ENCODE results near the gene MKI67. TPM values are rescaled to one million over a fixed set of nuclear protein-coding genes. Genes with fewer than 3 reads are reported as not detected.

Gene MKI67
- total RNA-seq, 2 donors from 2014 or later = 74.8 to 90.5 TPM

- WGBS, 2 experiments (ENCODE audit: insufficient coverage in 1 of 2, insufficient read length in 1 of 2) = 84 to 94% methylated on average over 9 to 17 of the region's 17 CpGs
- no peak for DNase-seq
- Histone ChIP-seq H3K9ac (ENCODE audit: extremely low read depth, low read length, poor library complexity, severe bottlenecking) (no peak overlapping the region), H3K36me3 (ENCODE audit: control insufficient read depth, insufficient read depth, low read length) (no peaks in the 10 kb centered on the region), H3K4me3 (ENCODE audit: low read length) (no peak overlapping the region), H3K27me3 (ENCODE audit: control insufficient read depth, insufficient read depth, low read length, poor library complexity, severe bottlenecking) (peaks cover 6% of the 10 kb centered on the region), H3K4me1 (ENCODE audit: control insufficient read depth, insufficient read depth, low read length) (no peaks in the 10 kb centered on the region), H3K27ac (ENCODE audit: low read depth, low read length) (no peak overlapping the region), H3K9me3 (ENCODE audit: control insufficient read depth, low read length) (no peaks in the 10 kb centered on the region)
- H3K9me3 Mint-ChIP-seq = no peaks in the 10 kb centered on the region
- no peaks in the 10 kb centered on the region for H3K4me1 Mint-ChIP-seq
- H3K27me3 Mint-ChIP-seq (ENCODE audit: insufficient read depth) = peaks cover 2% of the 10 kb centered on the region
- H3K27ac Mint-ChIP-seq = no peak overlapping the region
- TF ChIP-seq CTCF (conservative IDR thresholded peaks at IDR 0.05) = no peak
- no peak overlapping the region for H3K4me3 Mint-ChIP-seq
- H3K36me3 Mint-ChIP-seq (ENCODE audit: low read depth) = no peaks in the 10 kb centered on the region
These were observed 55.4 kb downstream of the MKI67 start for GRCh38 chr10:128070721-128071416.

GRCh38 chr10:128070161-128070560 is 56.1 kb downstream of the MKI67 start:
- no peak for TF ChIP-seq CTCF (conservative IDR thresholded peaks at IDR 0.05)
- Histone ChIP-seq H3K27me3 (ENCODE audit: control insufficient read depth, insufficient read depth, low read length, poor library complexity, severe bottlenecking) (peaks cover 11% of the 10 kb centered on the region), H3K4me1 (ENCODE audit: control insufficient read depth, insufficient read depth, low read length) (no peaks in the 10 kb centered on the region), H3K36me3 (ENCODE audit: control insufficient read depth, insufficient read depth, low read length) (no peaks in the 10 kb centered on the region), H3K27ac (ENCODE audit: low read depth, low read length) (no peak overlapping the region), H3K9ac (ENCODE audit: extremely low read depth, low read length, poor library complexity, severe bottlenecking) (no peak overlapping the region), H3K4me3 (ENCODE audit: low read length) (no peak overlapping the region), H3K9me3 (ENCODE audit: control insufficient read depth, low read length) (no peaks in the 10 kb centered on the region)
- H3K36me3 Mint-ChIP-seq (ENCODE audit: low read depth) = no peaks in the 10 kb centered on the region
- no peaks in the 10 kb centered on the region for H3K4me1 Mint-ChIP-seq
- no peak overlapping the region for H3K4me3 Mint-ChIP-seq
- peaks cover 3% of the 10 kb centered on the region for H3K27me3 Mint-ChIP-seq (ENCODE audit: insufficient read depth)
- H3K9me3 Mint-ChIP-seq = no peaks in the 10 kb centered on the region
- 93% methylated on average over 9 to 10 of the region's 10 CpGs for WGBS, 2 experiments (ENCODE audit: insufficient coverage in 1 of 2, insufficient read length in 1 of 2)
- no peak for DNase-seq
- H3K27ac Mint-ChIP-seq = no peak overlapping the region

- no peaks in the 10 kb centered on the region for H3K36me3 Mint-ChIP-seq (ENCODE audit: low read depth)
- DNase-seq = peak; percentile 89
- WGBS, 2 experiments (ENCODE audit: insufficient coverage in 1 of 2, insufficient read length in 1 of 2) = 46% methylated on average over 25 to 28 of the region's 28 CpGs
- H3K4me1 Mint-ChIP-seq = no peaks in the 10 kb centered on the region
- no peak overlapping the region for H3K27ac Mint-ChIP-seq
- H3K4me1 ChIP-seq (ENCODE audit: control insufficient read depth, insufficient read depth, low read length) = no peaks in the 10 kb centered on the region
- peak; percentile 93 for TF ChIP-seq CTCF (conservative IDR thresholded peaks at IDR 0.05)
- H3K4me3 Mint-ChIP-seq = no peak overlapping the region
- H3K27ac ChIP-seq (ENCODE audit: low read depth, low read length) = no peak overlapping the region
- no peaks in the 10 kb centered on the region for H3K36me3 ChIP-seq (ENCODE audit: control insufficient read depth, insufficient read depth, low read length)
- H3K27me3 Mint-ChIP-seq (ENCODE audit: insufficient read depth) = peaks cover 7% of the 10 kb centered on the region
- H3K4me3 ChIP-seq (ENCODE audit: low read length) = no peak overlapping the region
- no peak overlapping the region for H3K9ac ChIP-seq (ENCODE audit: extremely low read depth, low read length, poor library complexity, severe bottlenecking)
- peaks cover 17% of the 10 kb centered on the region for H3K27me3 ChIP-seq (ENCODE audit: control insufficient read depth, insufficient read depth, low read length, poor library complexity, severe bottlenecking)
- no peaks in the 10 kb centered on the region for H3K9me3 ChIP-seq (ENCODE audit: control insufficient read depth, low read length)
- H3K9me3 Mint-ChIP-seq = no peaks in the 10 kb centered on the region
These were observed 56.7 kb downstream of the MKI67 start for GRCh38 chr10:128069351-128070051.

Data from endodermal cell (in vitro differentiated cells).